GM20000 (cell line): Measurements from ENCODE around the gene TCEAL5.
"Not testable (repeated sequence)": the region's sequence is repeated elsewhere in the genome, so short reads cannot be mapped to it uniquely, and the experiment has no call there.

Source experiments
- DNase-seq: peaks from one replicate; pipeline ENCODE4 v3.0.0; 2012; ENCODE audit warnings: low spot score
- TF ChIP-seq, protein P1 (sequence below): IDR thresholded peaks from 2 replicates; pipeline ENCODE4 v1.5.1; 2012; ENCODE audit warnings: mild to moderate bottlenecking, control low read depth; ENCODE audit errors: extremely low read depth, missing control alignments

TCEAL5 gene

GRCh38 chrX:103253608-103254007 lies 22.9 kb downstream of the TCEAL5 start:
- no peak for DNase-seq
- TF ChIP-seq, protein P1, sequence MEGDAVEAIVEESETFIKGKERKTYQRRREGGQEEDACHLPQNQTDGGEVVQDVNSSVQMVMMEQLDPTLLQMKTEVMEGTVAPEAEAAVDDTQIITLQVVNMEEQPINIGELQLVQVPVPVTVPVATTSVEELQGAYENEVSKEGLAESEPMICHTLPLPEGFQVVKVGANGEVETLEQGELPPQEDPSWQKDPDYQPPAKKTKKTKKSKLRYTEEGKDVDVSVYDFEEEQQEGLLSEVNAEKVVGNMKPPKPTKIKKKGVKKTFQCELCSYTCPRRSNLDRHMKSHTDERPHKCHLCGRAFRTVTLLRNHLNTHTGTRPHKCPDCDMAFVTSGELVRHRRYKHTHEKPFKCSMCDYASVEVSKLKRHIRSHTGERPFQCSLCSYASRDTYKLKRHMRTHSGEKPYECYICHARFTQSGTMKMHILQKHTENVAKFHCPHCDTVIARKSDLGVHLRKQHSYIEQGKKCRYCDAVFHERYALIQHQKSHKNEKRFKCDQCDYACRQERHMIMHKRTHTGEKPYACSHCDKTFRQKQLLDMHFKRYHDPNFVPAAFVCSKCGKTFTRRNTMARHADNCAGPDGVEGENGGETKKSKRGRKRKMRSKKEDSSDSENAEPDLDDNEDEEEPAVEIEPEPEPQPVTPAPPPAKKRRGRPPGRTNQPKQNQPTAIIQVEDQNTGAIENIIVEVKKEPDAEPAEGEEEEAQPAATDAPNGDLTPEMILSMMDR = no peak

- TF ChIP-seq, protein P1 = no peak
- DNase-seq = no peak
Observed at GRCh38 chrX:103250977-103251376, 25.6 kb downstream of the TCEAL5 start.

DNA sequence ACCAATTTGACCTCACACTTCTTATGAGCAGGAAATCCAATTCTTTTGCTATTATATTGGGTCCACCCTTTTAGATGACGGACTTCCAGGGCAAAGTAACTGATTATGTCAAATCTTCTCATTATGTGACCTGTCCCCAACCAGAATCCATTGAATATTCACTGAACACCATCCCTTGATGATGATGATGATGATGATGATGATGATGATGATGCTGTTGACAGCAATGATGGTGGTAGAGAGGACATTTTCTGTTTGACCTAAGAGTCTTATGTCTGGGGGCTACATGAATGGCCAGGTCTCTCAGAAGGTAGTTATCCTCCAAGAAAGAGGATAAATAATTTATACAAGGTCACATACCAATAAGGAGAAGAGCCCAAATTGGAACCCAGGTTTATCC lies 26.7 kb downstream of the TCEAL5 start:
- TF ChIP-seq, protein P1 = no peak
- no peak for DNase-seq

DNA sequence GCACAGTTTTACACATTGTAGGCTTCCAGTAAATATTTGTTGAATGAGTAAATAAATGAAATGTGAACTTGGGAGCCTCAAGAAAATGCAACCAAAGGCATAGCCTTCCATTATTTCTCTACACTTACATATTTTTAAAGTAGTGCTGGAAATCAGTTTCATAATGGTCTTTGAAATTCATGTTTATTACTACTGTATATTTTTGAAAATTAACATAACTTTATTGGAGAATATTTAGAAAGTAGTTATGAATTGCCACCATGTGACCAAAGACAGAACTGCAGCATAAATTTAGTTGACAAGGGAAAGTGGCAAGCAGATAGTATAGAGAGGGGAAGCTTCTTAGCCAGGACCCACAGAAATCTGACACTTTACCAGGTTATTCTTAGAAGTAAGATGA lies 28.0 kb downstream of the TCEAL5 start:
- TF ChIP-seq, protein P1 = peak; percentile 5
- peak; percentile 6 for DNase-seq

- TF ChIP-seq, protein P1 = no peak
- no peak for DNase-seq
Observed at GRCh38 chrX:103240155-103240554, 36.4 kb downstream of the TCEAL5 start.

DNA sequence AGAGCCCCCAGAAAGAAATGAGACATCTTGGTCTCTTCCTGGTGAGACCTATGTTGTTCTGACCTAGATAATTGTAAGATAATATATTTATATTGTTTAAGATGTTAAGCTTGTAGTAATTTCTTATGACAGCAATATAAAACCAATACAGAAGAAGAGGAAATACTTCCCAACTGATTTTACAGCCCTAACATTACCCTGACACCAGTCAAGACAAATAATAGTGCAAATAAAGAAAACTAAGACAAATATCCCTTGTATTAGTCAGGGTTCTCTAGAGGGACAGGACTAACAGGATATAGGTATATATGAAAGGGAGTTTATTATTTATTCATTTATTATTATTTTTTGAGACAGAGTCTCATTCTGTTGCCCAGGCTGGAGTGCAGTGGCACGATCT lies 40.3 kb downstream of the TCEAL5 start:
- TF ChIP-seq, protein P1 = no peak
- no peak for DNase-seq

- DNase-seq = not testable (repeated sequence)
Observed at GRCh38 chrX:103235608-103236007, 40.9 kb downstream of the TCEAL5 start.

GRCh38 chrX:103234869-103235268 lies 41.7 kb downstream of the TCEAL5 start:
- DNase-seq = no peak
- TF ChIP-seq, protein P1 = no peak
